Measurements from ENCODE around the gene LKAAEAR1. TPM values are rescaled to one million over a fixed set of nuclear protein-coding genes. Genes with fewer than 3 reads are reported as not detected.

LKAAEAR1 gene
- total and polyA plus RNA-seq, 2 of the 13 experiments (the other 11 are each of a cell fraction or from before 2014, with no cell fraction given) = not detected

- TF ChIP-seq ZNF512B (CRISPR knock-in tag; IDR thresholded peaks at IDR 0.05; ENCODE audit: borderline replicate concordance) = no peak
- TF ChIP-seq FOXO4 (CRISPR knock-in tag; conservative IDR thresholded peaks at IDR 0.05) = 0 out of 2 replicates have a peak, but pooled peaks have one; percentile 84
- TF ChIP-seq ETV6 (CRISPR knock-in tag; conservative IDR thresholded peaks at IDR 0.05) = peak; percentile 25; the same call in 1 of the 2 replicates
- no peak for TF ChIP-seq CTCF (CRISPR knock-in tag; IDR thresholded peaks at IDR 0.05)
- TF ChIP-seq ZSCAN29 (CRISPR knock-in tag; conservative IDR thresholded peaks at IDR 0.05) = no peak; the same call in 1 of the 2 replicates
- TF ChIP-seq ZNF282 (IDR thresholded peaks at IDR 0.05; ENCODE audit: partially characterized antibody) = no peak
- TF ChIP-seq ZC3H13 (CRISPR knock-in tag; IDR thresholded peaks at IDR 0.05) = 0 out of 2 replicates have a peak, but pooled peaks have one; percentile 47
- no peak for TF ChIP-seq ZFYVE20 (CRISPR knock-in tag; IDR thresholded peaks at IDR 0.05; ENCODE audit: borderline replicate concordance, low read depth)
- no peak; the same call in 1 of the 2 replicates for TF ChIP-seq ZNF616 (CRISPR knock-in tag; IDR thresholded peaks at IDR 0.05; ENCODE audit: low read depth)
- peak; percentile 77 for TF ChIP-seq MAX (IDR thresholded peaks at IDR 0.05)
- no peak for TF ChIP-seq EED (CRISPR knock-in tag; IDR thresholded peaks at IDR 0.05)
- no peak for TF ChIP-seq ZFP36L1 (CRISPR knock-in tag; IDR thresholded peaks at IDR 0.05)
- TF ChIP-seq ZNF7 (CRISPR knock-in tag; IDR thresholded peaks at IDR 0.05) = no peak
- 0 out of 2 replicates have a peak, but pooled peaks have one; percentile 65 for TF ChIP-seq HES4 (CRISPR knock-in tag; IDR thresholded peaks at IDR 0.05; ENCODE audit: borderline replicate concordance)
- TF ChIP-seq STAT6 (CRISPR knock-in tag; IDR thresholded peaks at IDR 0.05; ENCODE audit: borderline replicate concordance) = no peak; the same call in 1 of the 2 replicates
- no peak for TF ChIP-seq MYNN (CRISPR knock-in tag; IDR thresholded peaks at IDR 0.05; ENCODE audit: low read depth)
- no peak for TF ChIP-seq AGO2 (optimal IDR thresholded peaks at IDR 0.05; ENCODE audit: low read depth, low read length)
- TF ChIP-seq SP4 (CRISPR knock-in tag; IDR thresholded peaks at IDR 0.05) = 0 out of 2 replicates have a peak, but pooled peaks have one; percentile 39
- TF ChIP-seq ZNF777 (CRISPR knock-in tag; IDR thresholded peaks at IDR 0.05) = no peak
Observed at GRCh38 chr20:64055893-64056638, 28.1 kb downstream of the LKAAEAR1 start (continued).

Measured in HepG2 (cell line).